HepG2 (cell line): ENCODE measurements around the gene PAX4. TPM values are rescaled to one million over a fixed set of nuclear protein-coding genes. Genes with fewer than 3 reads are reported as not detected.

Experiments
- ATAC-seq: fragments of 200-7000 bp; cut with Tn5 transposase; 3 replicates; pipeline ENCODE4 v1.9.1; 2020; ENCODE audit warnings: mild to moderate bottlenecking, moderate library complexity
- BruUV-seq: library from RNA; stranded (reverse); fragments of 400-500 nt; replicated peaks from 2 replicates; lab custom pipeline; 2021; lab: Mats Ljungman, UMichigan
- CTCF ChIA-PET: fragments of 300-600 bp; formaldehyde crosslinking; extraction: SDS; loops from one replicate; lab custom pipeline; 2021; ENCODE audit warnings: low total read pairs, inconsistent platforms, low intra/inter-chr PET ratio; lab: Yijun Ruan, JAX
- POLR2A ChIA-PET: fragments of 350-600 bp; sonication (Branson Sonifier 250); formaldehyde crosslinking; loops from one replicate; lab custom pipeline; 2020; ENCODE audit warnings: antibody characterized with exemption, inconsistent platforms; lab: Yijun Ruan, JAX
- DNase-seq: peaks from one replicate; pipeline ENCODE4 v3.0.0-alpha.2; 2015; ENCODE audit warnings: low spot score
- FAIRE-seq: peaks from 3 replicates; lab custom pipeline; 2011; peaks lifted over from hg19 to GRCh38; lab: Jason Lieb, UNC
- H2AFZ ChIP-seq: one replicate; pipeline ENCODE4 v1.6.1; 2011; ENCODE audit warnings: low read length, inconsistent platforms
- H3K27ac ChIP-seq: fragments of 300-600 bp; 3 replicates; pipeline ENCODE4 v1.8.0; 2011; ENCODE audit warnings: mixed run types, mild to moderate bottlenecking, mixed read lengths, low read length, inconsistent platforms; ENCODE audit not compliant: insufficient read depth; ENCODE audit errors: extremely low read length
- H3K27me3 ChIP-seq, 2 experiments: fragments of 200-600 bp in 1 of 2; 2 replicates in 1 of 2; 3 replicates in 1 of 2; pipeline versions ENCODE4 v1.6.0 to v1.8.0; 2011; ENCODE audit warnings: low read length in 2 of 2, mild to moderate bottlenecking in 2 of 2, moderate library complexity in 2 of 2, inconsistent platforms in 1 of 2; ENCODE audit not compliant: insufficient read depth in 2 of 2, control insufficient read depth in 1 of 2
- H3K36me3 ChIP-seq, 2 experiments: fragments of 200-600 bp in 1 of 2; replicated peaks in 1 of 2; 2 replicates in 1 of 2; 3 replicates in 1 of 2; pipeline versions ENCODE4 v1.5.1 to v1.8.0; 2011; ENCODE audit warnings: low read length in 2 of 2, inconsistent platforms in 1 of 2; ENCODE audit not compliant: insufficient read depth in 2 of 2, control insufficient read depth in 1 of 2
- H3K4me1 ChIP-seq: 2 replicates; pipeline ENCODE4 v1.5.1; 2012; ENCODE audit warnings: low read length, inconsistent platforms; ENCODE audit not compliant: insufficient read depth
- H3K4me2 ChIP-seq: 2 replicates; pipeline ENCODE4 v1.6.0; 2011; ENCODE audit warnings: low read depth, low read length, inconsistent platforms
- H3K4me3 ChIP-seq, 3 experiments: fragments of 200-600 bp in 1 of 3; sonication (generic), shearing (Covaris generic) in 1 of 3; replicated peaks in 1 of 3; 2 replicates each; pipeline ENCODE4 v1.5.1; 2011 to 2016; ENCODE audit warnings: low read length in 3 of 3, inconsistent platforms in 2 of 3, low read depth in 2 of 3, mild to moderate bottlenecking in 2 of 3, control low read depth in 1 of 3, mixed read lengths in 1 of 3; ENCODE audit not compliant: insufficient read depth in 1 of 3
- H3K79me2 ChIP-seq: one replicate; pipeline ENCODE4 v1.6.1; 2011; ENCODE audit warnings: low read length, inconsistent platforms; ENCODE audit not compliant: insufficient read depth
- H3K9ac ChIP-seq: 2 replicates; pipeline ENCODE4 v1.6.0; 2011; ENCODE audit warnings: mild to moderate bottlenecking, low read depth, low read length, inconsistent platforms; ENCODE audit not compliant: insufficient read depth
- H3K9me3 ChIP-seq: 2 replicates; pipeline ENCODE4 v1.5.1; 2012; ENCODE audit warnings: mild to moderate bottlenecking, low read length
- H4K20me1 ChIP-seq: 2 replicates; pipeline ENCODE4 v1.6.0; 2011; ENCODE audit warnings: inconsistent platforms, mild to moderate bottlenecking, low read length, moderate library complexity; ENCODE audit not compliant: insufficient read depth
- ARID2 ChIP-seq: sonication (generic); formaldehyde crosslinking; IDR thresholded peaks from 2 replicates; pipeline ENCODE4 v1.8.1; 2022; ENCODE audit warnings: mild to moderate bottlenecking, missing genetic modification reagents, borderline replicate concordance
- EED ChIP-seq: sonication (generic); formaldehyde crosslinking; IDR thresholded peaks from 2 replicates; pipeline ENCODE4 v1.5.0; 2020; ENCODE audit warnings: mild to moderate bottlenecking, missing genetic modification reagents
- ELF3 ChIP-seq: IDR thresholded peaks from 2 replicates; pipeline ENCODE4 v1.6.1; 2016; ENCODE audit warnings: missing genetic modification reagents, missing compliant biosample characterization
- FOSL1 ChIP-seq: sonication (generic); formaldehyde crosslinking; IDR thresholded peaks from 2 replicates; pipeline ENCODE4 v1.9.0; 2021; ENCODE audit warnings: missing genetic modification reagents, borderline replicate concordance
- FOXP1 ChIP-seq, 2 experiments: fragments of 450-650 bp in 1 of 2; IDR thresholded peaks; 2 replicates each; pipeline ENCODE4 v1.6.1; 2017 to 2018; ENCODE audit warnings: antibody characterized with exemption in 1 of 2
- GATAD2A ChIP-seq: IDR thresholded peaks from 2 replicates; pipeline ENCODE4 v1.6.1; 2016
- HOXA5 ChIP-seq: sonication (generic); formaldehyde crosslinking; IDR thresholded peaks from 2 replicates; pipeline ENCODE4 v1.4.0; 2020; ENCODE audit warnings: missing genetic modification reagents
- NFIB ChIP-seq: sonication (generic); formaldehyde crosslinking; IDR thresholded peaks from 2 replicates; pipeline ENCODE4 v1.9.0; 2021; ENCODE audit warnings: missing genetic modification reagents, mild to moderate bottlenecking, borderline replicate concordance
- RXRA ChIP-seq: sonication (generic); formaldehyde crosslinking; IDR thresholded peaks from 2 replicates; pipeline ENCODE4 v1.5.1; 2020; ENCODE audit warnings: missing genetic modification reagents
- ZNF562 ChIP-seq: sonication (generic); formaldehyde crosslinking; IDR thresholded peaks from 2 replicates; pipeline ENCODE4 v1.8.0; 2022; ENCODE audit warnings: missing genetic modification reagents, borderline replicate concordance
- ZNF615 ChIP-seq: sonication (generic); formaldehyde crosslinking; IDR thresholded peaks from 2 replicates; pipeline ENCODE4 v1.5.0; 2020; ENCODE audit warnings: mild to moderate bottlenecking, missing genetic modification reagents, borderline replicate concordance
- ZNF674 ChIP-seq: sonication (generic); formaldehyde crosslinking; IDR thresholded peaks from 2 replicates; pipeline ENCODE4 v1.5.0; 2020; ENCODE audit warnings: low read depth, mild to moderate bottlenecking, missing genetic modification reagents
- ZNF784 ChIP-seq: sonication (generic); formaldehyde crosslinking; IDR thresholded peaks from 2 replicates; pipeline ENCODE4 v1.5.1; 2020; ENCODE audit warnings: missing genetic modification reagents, mild to moderate bottlenecking, borderline replicate concordance
- WGBS: methylation state at CpG from one replicate; pipeline ENCODE4 v1.1.6; 2017; ENCODE audit warnings: low lambda C conversion rate; 5-methylcytosine and 5-hydroxymethylcytosine counted together
- in situ Hi-C: cut with HindIII; loops from 2 replicates; pipeline ENCODE4 v1.10.0; 2017; ENCODE audit warnings: low pct_unique_long_range_greater_than_20kb; ENCODE audit not compliant: extremely low pct_ligation_motif_present
- intact Hi-C: fragments of 100-400 bp; cut with micrococcal nuclease; formaldehyde crosslinking; loops from one replicate; pipeline ENCODE4 v1.10.0; 2022; ENCODE audit not compliant: unreplicated experiment
- polyA plus RNA-seq, 8 experiments: library from polyadenylated mRNA; depleted of rRNA in 3 of 8; stranded (reverse) in 7 of 8; unstranded in 1 of 8; fragments of >200 nt; fragmentation: Illumina TruSeq in 4 of 8; extraction: Trizol in 4 of 8; gene quantifications; 2 replicates each; pipeline versions ENCODE4 v1.2.1 to v1.2.3, GENCODE V29; 2011 to 2016; ENCODE audit warnings: low read depth in 4 of 8, missing spikeins in 1 of 8, mixed read lengths in 1 of 8; ENCODE audit not compliant: insufficient read depth in 1 of 8
- total RNA-seq, 5 experiments: library from RNA; depleted of rRNA; stranded (reverse); fragments of >200 nt; fragmentation: Illumina TruSeq; extraction: Trizol; gene quantifications; 2 replicates each; pipeline ENCODE4 v1.2.3, GENCODE V29; 2016; ENCODE audit warnings: low read depth in 1 of 5
- TF ChIP-seq, protein P1 (sequence below): sonication (generic); formaldehyde crosslinking; IDR thresholded peaks from 2 replicates; pipeline ENCODE4 v1.4.0; 2020; ENCODE audit warnings: missing genetic modification reagents, borderline replicate concordance
- TF ChIP-seq, protein P2 (sequence below): sonication (generic); formaldehyde crosslinking; IDR thresholded peaks from 2 replicates; pipeline ENCODE4 v1.8.1; 2023; ENCODE audit warnings: mild to moderate bottlenecking, missing genetic modification reagents
- TF ChIP-seq, protein P3 (sequence below): sonication (generic); formaldehyde crosslinking; IDR thresholded peaks from 2 replicates; pipeline ENCODE4 v1.8.1; 2022; ENCODE audit warnings: mild to moderate bottlenecking, missing genetic modification reagents

The PAX4 gene
- total and polyA plus RNA-seq, 2 of the 13 experiments (the other 11 are each of a cell fraction or from before 2014, with no cell fraction given): not detected

GRCh38 chr7:127618775-127619174, 833 bp upstream of the PAX4 start:
- in situ Hi-C loops: no loop called here
- intact Hi-C loops: no loop called here
- H4K20me1 ChIP-seq: no peaks in the 10 kb centered on the region
- H3K4me1 ChIP-seq: no peaks in the 10 kb centered on the region
- H3K79me2 ChIP-seq: no peaks in the 10 kb centered on the region
- no peak overlapping the region for H3K4me3 ChIP-seq
- ATAC-seq: no peak
- H3K9me3 ChIP-seq: no peaks in the 10 kb centered on the region
- ChIA-PET POLR2A (no interaction called here), CTCF (no interaction called here)
- no peak for FAIRE-seq
- peaks cover 2 to 42% of the 10 kb centered on the region in 2 experiments; a peak in 4 of 5 replicates for H3K27me3 ChIP-seq
- WGBS: 0% methylated on average over 1 of the region's 1 CpG
- TF ChIP-seq ARID2 (CRISPR knock-in tag) (no peak), ZNF562 (CRISPR knock-in tag) (no peak), FOSL1 (no peak), ZNF784 (CRISPR knock-in tag) (no peak), HOXA5 (no peak), ELF3 (CRISPR knock-in tag) (no peak), ZNF615 (no peak), NFIB (CRISPR knock-in tag) (no peak), GATAD2A (CRISPR knock-in tag) (no peak), EED (no peak), ZNF674 (CRISPR knock-in tag) (no peak), RXRA (CRISPR knock-in tag) (no peak), FOXP1 (IDR thresholded peaks at IDR 0.05) (no peak), FOXP1 (CRISPR knock-in tag; IDR thresholded peaks at IDR 0.05) (no peak)
- TF ChIP-seq, protein P1, sequence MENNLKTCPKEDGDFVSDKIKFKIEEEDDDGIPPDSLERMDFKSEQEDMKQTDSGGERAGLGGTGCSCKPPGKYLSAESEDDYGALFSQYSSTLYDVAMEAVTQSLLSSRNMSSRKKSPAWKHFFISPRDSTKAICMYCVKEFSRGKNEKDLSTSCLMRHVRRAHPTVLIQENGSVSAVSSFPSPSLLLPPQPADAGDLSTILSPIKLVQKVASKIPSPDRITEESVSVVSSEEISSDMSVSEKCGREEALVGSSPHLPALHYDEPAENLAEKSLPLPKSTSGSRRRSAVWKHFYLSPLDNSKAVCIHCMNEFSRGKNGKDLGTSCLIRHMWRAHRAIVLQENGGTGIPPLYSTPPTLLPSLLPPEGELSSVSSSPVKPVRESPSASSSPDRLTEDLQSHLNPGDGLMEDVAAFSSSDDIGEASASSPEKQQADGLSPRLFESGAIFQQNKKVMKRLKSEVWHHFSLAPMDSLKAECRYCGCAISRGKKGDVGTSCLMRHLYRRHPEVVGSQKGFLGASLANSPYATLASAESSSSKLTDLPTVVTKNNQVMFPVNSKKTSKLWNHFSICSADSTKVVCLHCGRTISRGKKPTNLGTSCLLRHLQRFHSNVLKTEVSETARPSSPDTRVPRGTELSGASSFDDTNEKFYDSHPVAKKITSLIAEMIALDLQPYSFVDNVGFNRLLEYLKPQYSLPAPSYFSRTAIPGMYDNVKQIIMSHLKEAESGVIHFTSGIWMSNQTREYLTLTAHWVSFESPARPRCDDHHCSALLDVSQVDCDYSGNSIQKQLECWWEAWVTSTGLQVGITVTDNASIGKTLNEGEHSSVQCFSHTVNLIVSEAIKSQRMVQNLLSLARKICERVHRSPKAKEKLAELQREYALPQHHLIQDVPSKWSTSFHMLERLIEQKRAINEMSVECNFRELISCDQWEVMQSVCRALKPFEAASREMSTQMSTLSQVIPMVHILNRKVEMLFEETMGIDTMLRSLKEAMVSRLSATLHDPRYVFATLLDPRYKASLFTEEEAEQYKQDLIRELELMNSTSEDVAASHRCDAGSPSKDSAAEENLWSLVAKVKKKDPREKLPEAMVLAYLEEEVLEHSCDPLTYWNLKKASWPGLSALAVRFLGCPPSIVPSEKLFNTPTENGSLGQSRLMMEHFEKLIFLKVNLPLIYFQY (CRISPR knock-in tag): no peak
- TF ChIP-seq, protein P2, sequence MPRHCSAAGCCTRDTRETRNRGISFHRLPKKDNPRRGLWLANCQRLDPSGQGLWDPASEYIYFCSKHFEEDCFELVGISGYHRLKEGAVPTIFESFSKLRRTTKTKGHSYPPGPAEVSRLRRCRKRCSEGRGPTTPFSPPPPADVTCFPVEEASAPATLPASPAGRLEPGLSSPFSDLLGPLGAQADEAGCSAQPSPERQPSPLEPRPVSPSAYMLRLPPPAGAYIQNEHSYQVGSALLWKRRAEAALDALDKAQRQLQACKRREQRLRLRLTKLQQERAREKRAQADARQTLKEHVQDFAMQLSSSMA (CRISPR knock-in tag): no peak
- TF ChIP-seq, protein P3, sequence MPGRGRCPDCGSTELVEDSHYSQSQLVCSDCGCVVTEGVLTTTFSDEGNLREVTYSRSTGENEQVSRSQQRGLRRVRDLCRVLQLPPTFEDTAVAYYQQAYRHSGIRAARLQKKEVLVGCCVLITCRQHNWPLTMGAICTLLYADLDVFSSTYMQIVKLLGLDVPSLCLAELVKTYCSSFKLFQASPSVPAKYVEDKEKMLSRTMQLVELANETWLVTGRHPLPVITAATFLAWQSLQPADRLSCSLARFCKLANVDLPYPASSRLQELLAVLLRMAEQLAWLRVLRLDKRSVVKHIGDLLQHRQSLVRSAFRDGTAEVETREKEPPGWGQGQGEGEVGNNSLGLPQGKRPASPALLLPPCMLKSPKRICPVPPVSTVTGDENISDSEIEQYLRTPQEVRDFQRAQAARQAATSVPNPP (CRISPR knock-in tag): no peak
- H3K36me3 ChIP-seq: no peaks in the 10 kb centered on the region
- BruUV-seq: no TSS peak
- H3K9ac ChIP-seq: no peak overlapping the region
- no peak overlapping the region for H3K27ac ChIP-seq
- no peak for DNase-seq
- H2AFZ ChIP-seq: no peak overlapping the region
- H3K4me2 ChIP-seq: no peak overlapping the region
